ENCODE results near the gene GLYAT. TPM values are rescaled to one million over a fixed set of nuclear protein-coding genes. Genes with fewer than 3 reads are reported as not detected.

GLYAT gene, protein sequence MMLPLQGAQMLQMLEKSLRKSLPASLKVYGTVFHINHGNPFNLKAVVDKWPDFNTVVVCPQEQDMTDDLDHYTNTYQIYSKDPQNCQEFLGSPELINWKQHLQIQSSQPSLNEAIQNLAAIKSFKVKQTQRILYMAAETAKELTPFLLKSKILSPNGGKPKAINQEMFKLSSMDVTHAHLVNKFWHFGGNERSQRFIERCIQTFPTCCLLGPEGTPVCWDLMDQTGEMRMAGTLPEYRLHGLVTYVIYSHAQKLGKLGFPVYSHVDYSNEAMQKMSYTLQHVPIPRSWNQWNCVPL
- 10 to 100 TPM in 1 of 3 donors, not detected in 2; 15.8 TPM for total RNA-seq

GRCh38 chr11:58731819-58732218 lies at the start of gene GLYAT:
Gene GLYAT (minus strand): TSS chr11:58731943. CDS start chr11:58724496, 7,447 bp downstream.
- H3K27me3 ChIP-seq: no peaks in the 10 kb centered on the region
- no peak for DNase-seq (ENCODE audit: low spot score in 2 of 2)
- H3K4me3 ChIP-seq: no peak within 1 kb of the TSS
- no peaks in the 10 kb centered on the region for H3K4me1 ChIP-seq
- TF ChIP-seq, protein P1, sequence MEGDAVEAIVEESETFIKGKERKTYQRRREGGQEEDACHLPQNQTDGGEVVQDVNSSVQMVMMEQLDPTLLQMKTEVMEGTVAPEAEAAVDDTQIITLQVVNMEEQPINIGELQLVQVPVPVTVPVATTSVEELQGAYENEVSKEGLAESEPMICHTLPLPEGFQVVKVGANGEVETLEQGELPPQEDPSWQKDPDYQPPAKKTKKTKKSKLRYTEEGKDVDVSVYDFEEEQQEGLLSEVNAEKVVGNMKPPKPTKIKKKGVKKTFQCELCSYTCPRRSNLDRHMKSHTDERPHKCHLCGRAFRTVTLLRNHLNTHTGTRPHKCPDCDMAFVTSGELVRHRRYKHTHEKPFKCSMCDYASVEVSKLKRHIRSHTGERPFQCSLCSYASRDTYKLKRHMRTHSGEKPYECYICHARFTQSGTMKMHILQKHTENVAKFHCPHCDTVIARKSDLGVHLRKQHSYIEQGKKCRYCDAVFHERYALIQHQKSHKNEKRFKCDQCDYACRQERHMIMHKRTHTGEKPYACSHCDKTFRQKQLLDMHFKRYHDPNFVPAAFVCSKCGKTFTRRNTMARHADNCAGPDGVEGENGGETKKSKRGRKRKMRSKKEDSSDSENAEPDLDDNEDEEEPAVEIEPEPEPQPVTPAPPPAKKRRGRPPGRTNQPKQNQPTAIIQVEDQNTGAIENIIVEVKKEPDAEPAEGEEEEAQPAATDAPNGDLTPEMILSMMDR (IDR thresholded peaks at IDR 0.05): no peak
- intact Hi-C loops (cut with DNase I; ENCODE audit: low total_unique reads): no loop called here
- H3K9me3 ChIP-seq: no peaks in the 10 kb centered on the region
- H3K36me3 ChIP-seq: no peaks in the 10 kb centered on the region
- no peak within 1 kb of the TSS for H3K27ac ChIP-seq

- DNase-seq (ENCODE audit: low spot score in 2 of 2): no peak
- no peaks in the 10 kb centered on the region for H3K9me3 ChIP-seq
- TF ChIP-seq POLR2AphosphoS5 (IDR thresholded peaks at IDR 0.05) (no peak), POLR2A (IDR thresholded peaks at IDR 0.05) (no peak)
- TF ChIP-seq, protein P1 (IDR thresholded peaks at IDR 0.05): no peak
- H3K27me3 ChIP-seq: no peaks in the 10 kb centered on the region
- no peaks in the 10 kb centered on the region for H3K36me3 ChIP-seq
- intact Hi-C loops (cut with DNase I; ENCODE audit: low total_unique reads): no loop called here
- H3K4me1 ChIP-seq: no peaks in the 10 kb centered on the region
- no peak overlapping the region for H3K4me3 ChIP-seq
- H3K27ac ChIP-seq: no peak overlapping the region
These were observed 49.6 kb upstream of the GLYAT start for GRCh38 chr11:58781345-58781744.

DNA sequence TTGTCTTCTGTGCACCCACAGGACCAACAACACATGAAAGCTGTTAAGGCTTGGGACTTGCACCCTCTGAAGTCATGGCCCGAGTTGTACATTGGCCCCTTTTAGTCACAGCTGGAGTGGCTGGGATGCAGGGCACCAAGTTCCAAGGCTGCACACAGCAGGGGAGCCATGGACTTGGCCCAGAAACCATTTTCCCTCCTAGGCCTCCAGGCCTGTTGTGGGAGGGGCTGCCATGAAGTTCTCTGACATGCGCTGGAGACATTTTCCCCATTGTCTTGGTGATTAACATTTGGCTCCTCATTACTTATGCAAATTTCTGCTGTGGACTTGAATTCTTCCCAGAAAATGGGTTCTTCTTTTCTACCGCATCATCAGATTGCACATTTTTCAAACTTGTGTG lies 48.8 kb upstream of the GLYAT start:
- H3K27ac ChIP-seq: no peak overlapping the region
- H3K9me3 ChIP-seq: no peaks in the 10 kb centered on the region
- no peak for DNase-seq (ENCODE audit: low spot score in 2 of 2)
- H3K27me3 ChIP-seq: no peaks in the 10 kb centered on the region
- H3K36me3 ChIP-seq: no peaks in the 10 kb centered on the region
- TF ChIP-seq POLR2A (IDR thresholded peaks at IDR 0.05): no peak
- TF ChIP-seq POLR2AphosphoS5 (IDR thresholded peaks at IDR 0.05): no peak
- TF ChIP-seq, protein P1 (IDR thresholded peaks at IDR 0.05): no peak
- no peaks in the 10 kb centered on the region for H3K4me1 ChIP-seq
- intact Hi-C loops (cut with DNase I; ENCODE audit: low total_unique reads): no loop called here
- H3K4me3 ChIP-seq: no peak overlapping the region

GRCh38 chr11:58776891-58777710 lies 45.4 kb upstream of the GLYAT start:
- intact Hi-C loops (cut with DNase I; ENCODE audit: low total_unique reads): no loop called here
- TF ChIP-seq POLR2A (IDR thresholded peaks at IDR 0.05) (no peak), POLR2AphosphoS5 (IDR thresholded peaks at IDR 0.05) (no peak)
- TF ChIP-seq, protein P1 (IDR thresholded peaks at IDR 0.05): no peak
- H3K36me3 ChIP-seq: no peaks in the 10 kb centered on the region

GRCh38 chr11:58775066-58775708 lies 43.4 kb upstream of the GLYAT start:
- no peak for DNase-seq (ENCODE audit: low spot score in 2 of 2)
- Histone ChIP-seq H3K27ac (no peak overlapping the region), H3K36me3 (no peaks in the 10 kb centered on the region), H3K27me3 (no peaks in the 10 kb centered on the region), H3K4me1 (no peaks in the 10 kb centered on the region), H3K9me3 (no peaks in the 10 kb centered on the region), H3K4me3 (no peak overlapping the region)
- intact Hi-C loops (cut with DNase I; ENCODE audit: low total_unique reads): no loop called here
- TF ChIP-seq, protein P1 (IDR thresholded peaks at IDR 0.05): no peak
- no peak for TF ChIP-seq POLR2A (IDR thresholded peaks at IDR 0.05)
- TF ChIP-seq POLR2AphosphoS5 (IDR thresholded peaks at IDR 0.05): no peak

More at GRCh38 chr11:58776891-58777710, 45.4 kb upstream of the GLYAT start:
- no peak for DNase-seq (ENCODE audit: low spot score in 2 of 2)
- Histone ChIP-seq H3K27ac (no peak overlapping the region), H3K4me1 (no peaks in the 10 kb centered on the region), H3K27me3 (no peaks in the 10 kb centered on the region), H3K9me3 (no peaks in the 10 kb centered on the region), H3K4me3 (no peak overlapping the region)
